GM12872 (cell line): ENCODE results near the gene PTPRK.

Experiments
- TF ChIP-seq, protein P1 (sequence below): IDR thresholded peaks from 3 replicates; pipeline ENCODE4 v1.5.1; 2011; ENCODE audit warnings: low read depth, mild to moderate bottlenecking, low read length, moderate library complexity; ENCODE audit not compliant: insufficient read depth

PTPRK gene

DNA sequence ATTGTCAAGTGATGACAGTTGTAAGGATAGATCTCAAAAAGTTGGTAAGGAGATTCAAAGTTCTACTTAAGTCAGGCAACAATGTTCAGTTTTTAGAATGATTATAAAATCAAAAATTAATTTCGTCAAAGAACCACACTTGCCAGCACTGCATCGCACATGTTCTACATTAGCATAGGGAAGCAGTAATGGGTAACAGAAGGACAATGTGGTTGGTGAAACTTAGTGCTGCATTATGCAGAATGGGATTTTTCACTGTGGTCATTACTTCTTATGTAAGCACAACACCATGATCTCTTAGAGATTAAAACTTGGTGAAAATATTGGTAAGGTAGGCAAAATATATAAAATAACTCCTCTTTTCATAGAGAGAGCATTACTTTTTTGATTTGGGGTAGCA lies 445.8 kb downstream of the PTPRK start:
- TF ChIP-seq, protein P1, sequence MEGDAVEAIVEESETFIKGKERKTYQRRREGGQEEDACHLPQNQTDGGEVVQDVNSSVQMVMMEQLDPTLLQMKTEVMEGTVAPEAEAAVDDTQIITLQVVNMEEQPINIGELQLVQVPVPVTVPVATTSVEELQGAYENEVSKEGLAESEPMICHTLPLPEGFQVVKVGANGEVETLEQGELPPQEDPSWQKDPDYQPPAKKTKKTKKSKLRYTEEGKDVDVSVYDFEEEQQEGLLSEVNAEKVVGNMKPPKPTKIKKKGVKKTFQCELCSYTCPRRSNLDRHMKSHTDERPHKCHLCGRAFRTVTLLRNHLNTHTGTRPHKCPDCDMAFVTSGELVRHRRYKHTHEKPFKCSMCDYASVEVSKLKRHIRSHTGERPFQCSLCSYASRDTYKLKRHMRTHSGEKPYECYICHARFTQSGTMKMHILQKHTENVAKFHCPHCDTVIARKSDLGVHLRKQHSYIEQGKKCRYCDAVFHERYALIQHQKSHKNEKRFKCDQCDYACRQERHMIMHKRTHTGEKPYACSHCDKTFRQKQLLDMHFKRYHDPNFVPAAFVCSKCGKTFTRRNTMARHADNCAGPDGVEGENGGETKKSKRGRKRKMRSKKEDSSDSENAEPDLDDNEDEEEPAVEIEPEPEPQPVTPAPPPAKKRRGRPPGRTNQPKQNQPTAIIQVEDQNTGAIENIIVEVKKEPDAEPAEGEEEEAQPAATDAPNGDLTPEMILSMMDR: no peak

DNA sequence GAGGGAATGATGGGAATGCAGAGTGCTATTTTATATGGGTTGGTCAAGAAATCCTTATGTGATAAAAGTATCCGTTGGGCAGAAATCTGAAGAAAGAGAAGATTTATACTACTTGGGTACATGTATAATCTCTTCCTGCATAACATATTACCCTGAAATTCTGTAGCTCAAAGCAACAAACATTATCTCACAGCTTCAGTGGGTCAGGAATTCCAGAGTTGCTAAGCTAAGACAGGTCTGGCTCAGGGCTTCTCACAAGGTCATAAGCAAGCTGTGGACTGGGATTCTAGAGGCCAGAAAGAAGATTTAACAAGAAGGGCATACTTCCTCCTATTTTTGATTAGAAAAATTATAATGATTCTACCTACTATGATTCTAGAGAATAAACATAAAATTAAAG lies 447.0 kb downstream of the PTPRK start:
- TF ChIP-seq, protein P1: no peak

DNA sequence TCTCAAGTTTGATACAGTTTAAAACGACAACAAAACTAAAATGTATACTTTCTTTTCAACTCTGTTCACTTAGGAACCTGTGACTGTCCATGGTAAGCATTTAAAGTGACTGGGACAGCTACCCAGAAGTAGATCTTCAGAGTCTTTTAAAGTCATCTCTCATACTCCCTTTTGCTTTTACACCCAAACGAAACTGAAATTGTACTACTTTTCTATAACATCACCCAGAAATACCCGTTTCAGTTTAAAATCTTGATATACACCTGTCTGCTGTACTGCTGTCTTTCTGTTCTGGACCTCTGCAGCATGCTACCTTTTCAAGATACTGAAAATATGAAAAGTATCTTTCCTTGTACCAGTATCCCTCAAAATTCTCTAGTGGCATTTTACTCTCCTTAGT lies 449.2 kb downstream of the PTPRK start:
- TF ChIP-seq, protein P1: no peak

DNA sequence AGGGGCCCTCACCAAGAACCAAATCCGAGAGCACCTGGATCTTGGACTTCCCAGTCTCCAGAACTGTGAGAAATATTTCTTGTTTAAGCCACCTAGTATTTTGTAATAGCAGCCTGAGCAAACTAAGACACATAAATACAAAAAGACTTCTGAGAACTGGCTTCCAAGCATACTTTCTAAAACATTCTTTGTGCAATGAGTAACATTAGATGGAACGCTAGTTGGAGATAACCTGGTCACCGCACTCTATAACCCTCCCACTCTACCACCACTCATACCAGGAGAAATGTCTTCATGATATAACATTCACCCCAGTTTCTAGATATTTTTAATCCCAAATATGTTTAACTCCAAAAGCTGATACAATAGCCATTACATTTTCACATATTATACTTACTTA lies 450.0 kb downstream of the PTPRK start:
- TF ChIP-seq, protein P1: no peak

DNA sequence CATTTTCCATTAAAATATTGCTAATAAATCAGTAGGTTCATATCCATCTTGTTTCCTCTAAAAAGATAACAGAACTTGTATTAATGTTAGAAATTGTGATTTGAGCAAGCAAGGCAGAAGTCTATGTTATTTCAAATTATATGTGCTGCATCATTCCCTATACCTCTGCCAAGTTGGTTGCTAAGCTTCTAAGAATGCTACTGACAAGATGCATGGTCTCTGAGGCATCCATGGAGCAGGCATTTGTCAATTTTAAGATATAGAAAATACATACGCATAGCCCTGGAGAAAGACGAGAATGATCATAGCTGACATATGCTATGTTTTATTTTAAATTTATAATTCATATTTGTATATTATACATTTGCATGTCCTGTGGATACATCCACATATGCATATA lies 451.2 kb downstream of the PTPRK start:
- TF ChIP-seq, protein P1: no peak

DNA sequence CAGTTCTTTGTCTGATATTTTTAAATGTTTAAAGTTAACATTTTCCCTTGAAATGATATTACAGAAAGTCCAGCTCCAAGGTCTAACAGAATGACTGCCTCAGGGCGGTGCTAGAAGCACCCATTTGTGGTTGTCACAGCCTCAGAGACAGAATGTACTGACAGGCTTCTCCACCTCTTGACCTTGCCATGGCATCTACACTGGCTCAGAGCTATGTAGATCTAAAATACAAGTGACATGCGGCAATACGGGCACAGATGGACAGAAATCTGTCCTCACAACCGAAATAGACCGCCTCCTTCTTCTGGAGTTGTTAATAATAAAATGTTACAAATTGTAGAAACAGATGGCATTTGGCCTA lies 452.3 kb downstream of the PTPRK start:
- TF ChIP-seq, protein P1: no peak

DNA sequence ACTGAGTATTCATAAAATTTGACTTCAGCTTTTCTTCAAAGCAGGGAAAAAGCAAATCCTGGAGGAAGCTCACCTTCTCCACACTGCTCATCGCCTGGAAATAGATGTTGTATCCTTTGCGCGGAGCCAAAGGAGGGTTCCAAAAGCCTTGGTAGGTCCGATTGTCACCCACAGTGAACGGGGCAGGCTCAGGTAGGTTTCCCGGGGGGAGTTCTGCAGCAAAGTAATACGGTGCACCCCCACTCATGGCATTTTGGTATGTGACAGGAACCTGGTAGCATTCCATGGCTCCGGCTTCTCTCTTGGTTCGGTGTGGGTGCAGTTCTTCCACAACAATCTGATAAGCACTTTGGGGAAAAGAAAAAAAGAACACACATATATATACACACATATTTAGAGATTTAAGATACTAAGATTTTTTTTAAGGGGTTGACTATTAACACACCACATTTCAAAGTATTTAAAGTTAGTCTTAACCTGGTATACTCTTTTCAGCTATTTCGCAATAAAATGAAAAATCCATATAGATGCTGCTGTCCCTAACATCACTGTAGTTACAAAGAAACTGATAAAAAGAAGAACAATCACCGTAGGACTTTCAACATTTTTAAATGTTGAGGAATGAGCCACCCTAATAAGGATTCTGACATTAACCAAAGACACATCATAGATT lies 452.8 kb downstream of the PTPRK start:
- TF ChIP-seq, protein P1: no peak

DNA sequence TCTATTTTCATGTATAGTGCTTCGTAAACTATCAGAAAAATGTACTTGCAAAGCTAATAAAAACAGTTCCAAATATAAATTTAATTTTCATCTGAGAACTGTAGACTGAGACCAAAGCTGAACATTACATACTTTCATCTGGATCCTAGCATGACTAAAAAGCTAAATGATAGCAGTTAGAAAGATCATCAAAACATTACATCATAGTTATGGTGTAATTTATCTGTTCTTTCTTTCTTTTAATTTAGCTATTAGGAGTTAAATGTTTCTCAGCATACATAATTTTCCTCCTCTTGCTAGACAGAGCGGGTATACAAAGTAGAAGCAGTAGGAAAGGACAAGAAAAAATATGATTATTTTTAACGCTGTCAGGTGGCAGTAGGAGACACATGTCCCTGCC lies 455.3 kb downstream of the PTPRK start:
- TF ChIP-seq, protein P1: no peak
